ENCODE data around the gene MED8.
"Not testable (repeated sequence)": the region's sequence is repeated elsewhere in the genome, so short reads cannot be mapped to it uniquely, and the experiment has no call there.

Gene MED8

DNA sequence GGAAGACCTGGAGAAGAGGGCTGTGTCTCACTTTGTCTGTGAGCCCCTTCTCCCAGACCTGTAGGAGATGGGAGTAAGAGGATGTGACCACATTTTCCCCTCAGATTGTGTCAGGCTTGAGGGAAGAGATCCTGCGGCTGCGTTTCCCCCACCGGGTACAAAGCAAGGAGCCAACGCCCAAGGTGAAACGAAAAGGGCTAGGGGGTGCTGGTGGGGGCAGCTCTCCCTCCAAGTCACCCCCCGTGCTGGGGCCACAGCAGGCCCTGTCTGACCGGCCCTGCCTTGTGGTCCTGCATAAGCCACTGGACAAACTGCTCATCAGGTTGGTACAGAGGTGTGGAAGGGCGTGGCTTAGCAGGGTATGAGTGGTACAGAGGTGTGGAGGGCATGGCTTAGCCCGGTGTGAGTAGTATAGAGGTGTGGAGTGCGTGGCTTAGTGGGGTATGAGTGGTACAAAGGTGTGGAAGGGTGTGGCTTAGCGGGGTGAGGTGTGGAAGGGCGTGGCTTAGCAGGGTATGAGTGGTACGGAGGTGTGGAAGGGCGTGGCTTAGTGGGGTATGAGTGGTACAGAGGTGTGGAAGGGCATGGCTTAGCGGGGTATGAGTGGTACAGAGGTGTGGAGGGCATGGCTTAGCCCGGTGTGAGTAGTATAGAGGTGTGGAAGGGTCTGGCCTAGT is 33.5 kb upstream of the MED8 start:
- H3K9ac ChIP-seq (ENCODE audit: low read length in 5 of 5), result no peak overlapping the region
- H3K4me1 ChIP-seq (ENCODE audit: control insufficient read depth in 5 of 5, insufficient read depth in 5 of 5, low read length in 5 of 5), result no peaks in the 10 kb centered on the region
- no peaks in the 10 kb centered on the region for H3K9me3 ChIP-seq (ENCODE audit: control insufficient read depth in 5 of 5, low read length in 5 of 5)
- H3K27ac ChIP-seq (ENCODE audit: low read depth, low read length), result no peak overlapping the region
- H3K27me3 ChIP-seq (ENCODE audit: control insufficient read depth in 5 of 5, insufficient read depth in 4 of 5, low read length in 5 of 5), result no peaks in the 10 kb centered on the region
- H3K4me3 ChIP-seq (ENCODE audit: low read depth in 1 of 5, low read length in 5 of 5), result no peak overlapping the region
- H3K36me3 ChIP-seq (ENCODE audit: control insufficient read depth in 5 of 5, insufficient read depth in 5 of 5, low read length in 5 of 5), result peaks cover 6 to 99% (median 98%) of the 10 kb centered on the region in 5 donors

DNA sequence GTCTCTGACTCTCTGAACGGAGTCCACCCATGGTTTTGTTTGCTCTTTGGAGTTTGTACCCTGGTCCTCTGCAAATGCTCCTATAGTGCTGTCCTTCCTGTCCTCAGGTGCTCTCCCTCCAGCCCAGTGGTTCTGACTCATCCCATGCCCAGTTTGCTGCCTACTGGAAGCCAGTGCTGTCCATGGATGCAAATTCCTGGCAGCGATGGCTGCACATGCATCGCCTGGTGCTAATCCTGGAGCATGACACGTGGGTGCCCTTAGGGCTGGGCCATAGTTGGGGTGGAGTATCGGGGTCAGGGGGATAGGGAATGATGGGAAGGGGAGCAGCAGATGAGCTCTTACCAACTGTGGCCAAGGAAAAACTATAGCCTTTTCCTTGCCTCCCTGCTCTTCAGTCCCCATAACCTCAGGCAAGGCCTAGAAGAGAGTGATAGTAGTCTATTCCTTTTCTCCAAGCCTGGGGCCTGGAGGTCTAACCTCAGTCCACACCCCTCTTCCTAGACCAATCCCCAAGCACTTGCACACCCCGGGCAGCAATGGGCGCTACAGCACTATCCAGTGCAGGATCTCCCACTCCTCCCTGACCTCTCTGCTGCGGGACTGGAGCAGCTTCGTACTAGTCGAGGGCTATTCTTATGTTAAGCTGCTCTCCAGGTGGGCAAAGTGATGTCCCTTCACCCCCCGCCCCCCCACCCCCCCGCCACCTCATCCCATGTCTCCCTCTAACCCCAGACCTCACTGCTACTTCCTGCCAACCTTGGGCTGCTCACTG is 32.6 kb upstream of the MED8 start:
- H3K9ac ChIP-seq (ENCODE audit: low read length in 5 of 5), result no peak overlapping the region
- H3K4me1 ChIP-seq (ENCODE audit: control insufficient read depth in 5 of 5, insufficient read depth in 5 of 5, low read length in 5 of 5), result no peaks in the 10 kb centered on the region

DNA sequence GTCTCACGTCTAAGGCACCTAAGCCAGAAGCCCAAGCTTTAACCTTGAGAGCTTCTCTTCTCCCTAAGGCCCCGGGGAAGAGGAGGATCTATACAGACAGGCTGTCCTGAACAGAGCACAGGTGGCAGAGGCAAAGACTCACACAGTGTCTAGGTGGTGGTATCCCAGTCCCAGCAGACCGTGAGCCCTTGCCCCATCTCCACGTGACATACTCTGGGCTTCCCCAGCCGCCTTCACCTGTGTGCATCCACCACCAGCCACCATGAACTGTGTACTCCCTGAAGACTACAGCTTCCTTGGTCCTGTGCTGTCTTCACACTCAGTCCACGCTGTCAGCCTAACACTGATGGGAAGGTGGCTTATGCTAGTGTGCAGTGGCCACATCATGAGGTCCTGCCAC is 31.8 kb upstream of the MED8 start:
- H3K27me3 ChIP-seq (ENCODE audit: control insufficient read depth in 5 of 5, insufficient read depth in 4 of 5, low read length in 5 of 5), result no peaks in the 10 kb centered on the region
- H3K9me3 ChIP-seq (ENCODE audit: control insufficient read depth in 5 of 5, low read length in 5 of 5), result no peaks in the 10 kb centered on the region
- H3K36me3 ChIP-seq (ENCODE audit: control insufficient read depth in 5 of 5, insufficient read depth in 5 of 5, low read length in 5 of 5), result peaks cover 23 to 99% (median 98%) of the 10 kb centered on the region in 5 donors
- no peaks in the 10 kb centered on the region for H3K4me1 ChIP-seq (ENCODE audit: control insufficient read depth in 5 of 5, insufficient read depth in 5 of 5, low read length in 5 of 5)
- no peak overlapping the region for H3K27ac ChIP-seq (ENCODE audit: low read depth, low read length)
- no peak overlapping the region for H3K4me3 ChIP-seq (ENCODE audit: low read depth in 1 of 5, low read length in 5 of 5)
- no peak overlapping the region for H3K9ac ChIP-seq (ENCODE audit: low read length in 5 of 5)

More for the DNA sequence above, 32.6 kb upstream of the MED8 start:
- no peaks in the 10 kb centered on the region for H3K27me3 ChIP-seq (ENCODE audit: control insufficient read depth in 5 of 5, insufficient read depth in 4 of 5, low read length in 5 of 5)
- H3K9me3 ChIP-seq (ENCODE audit: control insufficient read depth in 5 of 5, low read length in 5 of 5), result no peaks in the 10 kb centered on the region
- peaks cover 16 to 99% (median 98%) of the 10 kb centered on the region in 5 donors for H3K36me3 ChIP-seq (ENCODE audit: control insufficient read depth in 5 of 5, insufficient read depth in 5 of 5, low read length in 5 of 5)
- no peak overlapping the region for H3K4me3 ChIP-seq (ENCODE audit: low read depth in 1 of 5, low read length in 5 of 5)
- H3K27ac ChIP-seq (ENCODE audit: low read depth, low read length), result no peak overlapping the region

DNA sequence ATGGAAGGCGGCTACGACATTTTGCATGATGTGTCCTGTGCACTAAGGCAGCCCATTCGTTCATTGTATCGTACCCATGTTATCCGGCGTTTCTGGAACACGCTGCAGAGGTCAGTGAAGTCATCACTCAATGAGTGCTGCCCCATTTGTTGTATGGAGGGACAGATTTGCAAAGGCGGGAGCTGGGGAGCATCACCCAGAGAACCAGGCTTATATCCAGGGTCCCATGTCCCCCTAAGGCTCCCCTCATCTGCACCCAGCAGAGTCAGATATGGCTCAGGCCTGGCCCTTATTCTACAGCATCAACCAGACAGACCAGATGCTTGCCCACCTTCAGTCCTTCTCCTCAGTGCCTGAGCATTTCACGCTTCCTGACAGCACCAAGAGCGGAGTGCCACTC is 31.3 kb upstream of the MED8 start:
- Histone ChIP-seq H3K27ac (ENCODE audit: low read depth, low read length) (no peak overlapping the region), H3K36me3 (ENCODE audit: control insufficient read depth in 5 of 5, insufficient read depth in 5 of 5, low read length in 5 of 5) (peaks cover 23 to 99% (median 98%) of the 10 kb centered on the region in 5 donors)

DNA sequence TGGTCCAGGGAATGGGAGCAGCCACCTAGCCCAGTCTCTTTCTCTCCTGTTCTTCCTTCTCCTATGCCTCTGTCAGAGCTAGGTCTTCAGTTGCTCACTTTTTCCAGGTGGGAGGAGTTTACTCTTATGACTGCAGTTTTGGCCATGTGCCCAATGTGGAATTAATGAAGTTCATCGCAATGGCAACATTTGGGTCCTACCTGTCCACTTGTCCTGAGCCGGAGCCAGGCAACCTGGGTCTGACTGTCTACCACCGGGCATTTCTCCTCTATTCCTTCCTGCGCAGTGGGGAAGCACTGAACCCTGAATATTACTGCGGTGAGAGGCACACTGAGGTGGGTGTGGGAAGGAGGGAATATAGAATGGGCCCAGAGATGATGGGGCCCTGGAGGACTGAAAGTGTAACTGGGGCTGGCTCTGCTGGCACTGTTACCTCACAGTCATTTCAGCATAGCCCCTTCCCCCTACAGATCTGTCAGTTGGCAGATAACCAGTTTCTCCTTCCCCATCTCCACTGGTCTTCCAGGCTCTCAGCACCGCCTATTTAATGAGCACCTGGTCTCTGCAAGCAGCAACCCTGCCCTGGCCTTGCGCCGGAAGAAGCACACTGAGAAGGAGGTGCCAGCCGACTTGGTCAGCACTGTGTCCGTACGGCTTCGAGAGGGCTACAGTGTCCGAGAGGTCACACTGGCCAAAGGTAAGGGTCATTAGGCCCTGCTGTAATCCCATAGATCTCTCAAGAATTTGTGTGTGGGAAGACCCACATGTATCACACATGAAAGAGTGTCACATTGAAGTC is 30.2 kb upstream of the MED8 start:
- Histone ChIP-seq H3K9ac (ENCODE audit: low read length in 5 of 5) (no peak overlapping the region), H3K4me1 (ENCODE audit: control insufficient read depth in 5 of 5, insufficient read depth in 5 of 5, low read length in 5 of 5) (peaks cover 0 to 6% (median 0%) of the 10 kb centered on the region in 5 donors), H3K36me3 (ENCODE audit: control insufficient read depth in 5 of 5, insufficient read depth in 5 of 5, low read length in 5 of 5) (peaks cover 23 to 99% (median 95%) of the 10 kb centered on the region in 5 donors), H3K27me3 (ENCODE audit: control insufficient read depth in 5 of 5, insufficient read depth in 4 of 5, low read length in 5 of 5) (no peaks in the 10 kb centered on the region), H3K27ac (ENCODE audit: low read depth, low read length) (no peak overlapping the region), H3K9me3 (ENCODE audit: control insufficient read depth in 5 of 5, low read length in 5 of 5) (no peaks in the 10 kb centered on the region), H3K4me3 (ENCODE audit: low read depth in 1 of 5, low read length in 5 of 5) (no peak overlapping the region)

More for the DNA sequence above, 31.3 kb upstream of the MED8 start:
- H3K9me3 ChIP-seq (ENCODE audit: control insufficient read depth in 5 of 5, low read length in 5 of 5), result no peaks in the 10 kb centered on the region
- no peaks in the 10 kb centered on the region for H3K27me3 ChIP-seq (ENCODE audit: control insufficient read depth in 5 of 5, insufficient read depth in 4 of 5, low read length in 5 of 5)
- peaks cover 0 to 3% (median 0%) of the 10 kb centered on the region in 5 donors for H3K4me1 ChIP-seq (ENCODE audit: control insufficient read depth in 5 of 5, insufficient read depth in 5 of 5, low read length in 5 of 5)
- H3K9ac ChIP-seq (ENCODE audit: low read length in 5 of 5), result no peak overlapping the region
- no peak overlapping the region for H3K4me3 ChIP-seq (ENCODE audit: low read depth in 1 of 5, low read length in 5 of 5)

DNA sequence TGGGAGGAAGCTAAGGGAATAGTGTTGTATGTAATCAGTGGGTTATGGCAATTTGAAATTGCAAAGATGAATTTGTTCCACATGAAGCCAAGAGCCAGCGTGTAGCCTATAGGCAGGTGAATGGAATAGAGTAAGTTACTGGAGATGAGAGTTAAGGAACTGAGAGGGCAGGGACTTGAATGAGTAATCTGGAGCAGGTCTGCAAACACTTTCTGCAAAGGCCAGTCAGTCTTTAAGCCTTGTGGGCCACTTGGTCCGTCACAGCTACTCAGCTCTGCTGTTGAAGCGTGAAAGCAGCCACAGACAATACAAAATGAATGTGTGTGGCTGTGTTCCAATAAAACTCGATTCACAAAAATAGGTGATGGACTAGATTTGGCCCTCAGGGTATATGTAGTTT is 29.3 kb upstream of the MED8 start:
- no peak overlapping the region for H3K9ac ChIP-seq (ENCODE audit: low read length in 5 of 5)
- H3K36me3 ChIP-seq (ENCODE audit: control insufficient read depth in 5 of 5, insufficient read depth in 5 of 5, low read length in 5 of 5), result peaks cover 23 to 90% (median 85%) of the 10 kb centered on the region in 5 donors
- H3K4me1 ChIP-seq (ENCODE audit: control insufficient read depth in 5 of 5, insufficient read depth in 5 of 5, low read length in 5 of 5), result peaks cover 0 to 6% (median 0%) of the 10 kb centered on the region in 5 donors
- H3K27me3 ChIP-seq (ENCODE audit: control insufficient read depth in 5 of 5, insufficient read depth in 4 of 5, low read length in 5 of 5), result no peaks in the 10 kb centered on the region
- no peak overlapping the region for H3K4me3 ChIP-seq (ENCODE audit: low read depth in 1 of 5, low read length in 5 of 5)
- no peak overlapping the region for H3K27ac ChIP-seq (ENCODE audit: low read depth, low read length)
- H3K9me3 ChIP-seq (ENCODE audit: control insufficient read depth in 5 of 5, low read length in 5 of 5), result no peaks in the 10 kb centered on the region

DNA sequence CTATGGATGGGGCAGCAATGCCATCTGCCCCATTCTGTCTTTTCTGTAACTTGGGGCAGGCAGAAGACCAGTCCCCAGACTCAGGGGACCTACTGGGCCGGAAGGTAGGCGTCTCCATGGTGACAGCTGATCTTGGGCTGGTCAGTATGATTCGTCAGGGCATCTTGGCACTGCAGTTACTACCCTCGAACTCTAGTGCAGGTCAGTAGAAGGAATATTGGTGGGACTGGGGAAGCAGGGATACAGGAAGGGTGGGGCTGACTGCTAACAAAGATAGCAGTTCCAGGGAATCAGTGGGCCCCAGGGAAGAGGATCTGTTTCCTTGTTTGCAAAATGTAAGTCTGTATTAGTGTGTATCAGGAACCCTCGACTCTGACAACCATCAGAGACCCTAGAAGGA is 26.3 kb upstream of the MED8 start:
- Histone ChIP-seq H3K9ac (ENCODE audit: low read length in 5 of 5) (no peak overlapping the region), H3K4me3 (ENCODE audit: low read depth in 1 of 5, low read length in 5 of 5) (no peak overlapping the region), H3K27ac (ENCODE audit: low read depth, low read length) (no peak overlapping the region), H3K4me1 (ENCODE audit: control insufficient read depth in 5 of 5, insufficient read depth in 5 of 5, low read length in 5 of 5) (peaks cover 0 to 6% (median 0%) of the 10 kb centered on the region in 5 donors), H3K36me3 (ENCODE audit: control insufficient read depth in 5 of 5, insufficient read depth in 5 of 5, low read length in 5 of 5) (peaks cover 23 to 72% (median 62%) of the 10 kb centered on the region in 5 donors), H3K9me3 (ENCODE audit: control insufficient read depth in 5 of 5, low read length in 5 of 5) (no peaks in the 10 kb centered on the region), H3K27me3 (ENCODE audit: control insufficient read depth in 5 of 5, insufficient read depth in 4 of 5, low read length in 5 of 5) (no peaks in the 10 kb centered on the region)

DNA sequence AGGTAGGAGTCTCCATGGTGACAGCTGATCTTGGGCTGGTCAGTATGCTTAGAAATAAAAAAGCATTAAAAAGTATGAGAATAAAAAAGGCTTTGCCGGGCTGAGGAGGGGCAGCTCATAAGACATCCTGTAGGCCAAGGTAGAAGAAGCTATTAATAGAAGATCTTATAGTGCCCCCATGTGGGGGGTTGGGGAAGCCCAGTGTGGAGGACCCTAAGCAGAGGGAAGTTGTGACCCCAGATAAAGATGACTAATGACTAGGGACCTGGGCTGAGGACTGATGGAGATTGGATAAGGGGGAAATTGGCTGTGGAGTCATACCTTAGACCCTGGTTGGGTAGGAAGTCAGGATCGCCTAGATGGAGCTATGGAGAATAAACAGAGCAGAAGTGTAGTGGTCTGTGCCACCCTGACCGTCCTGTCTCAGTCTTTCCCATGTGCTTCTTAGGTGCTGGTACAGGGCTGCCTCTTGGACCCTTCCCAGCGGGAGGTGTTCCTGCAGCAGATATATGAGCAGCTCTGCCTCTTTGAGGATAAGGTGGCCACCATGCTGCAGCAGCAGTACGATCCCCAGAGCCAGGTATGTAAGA is 25.1 kb upstream of the MED8 start:
- Histone ChIP-seq H3K27me3 (ENCODE audit: control insufficient read depth in 5 of 5, insufficient read depth in 4 of 5, low read length in 5 of 5) (no peaks in the 10 kb centered on the region), H3K9ac (ENCODE audit: low read length in 5 of 5) (no peak overlapping the region), H3K36me3 (ENCODE audit: control insufficient read depth in 5 of 5, insufficient read depth in 5 of 5, low read length in 5 of 5) (peaks cover 21 to 61% (median 51%) of the 10 kb centered on the region in 5 donors), H3K27ac (ENCODE audit: low read depth, low read length) (no peak overlapping the region), H3K9me3 (ENCODE audit: control insufficient read depth in 5 of 5, low read length in 5 of 5) (no peaks in the 10 kb centered on the region), H3K4me1 (ENCODE audit: control insufficient read depth in 5 of 5, insufficient read depth in 5 of 5, low read length in 5 of 5) (peaks cover 0 to 6% (median 0%) of the 10 kb centered on the region in 5 donors), H3K4me3 (ENCODE audit: low read depth in 1 of 5, low read length in 5 of 5) (no peak overlapping the region)

DNA sequence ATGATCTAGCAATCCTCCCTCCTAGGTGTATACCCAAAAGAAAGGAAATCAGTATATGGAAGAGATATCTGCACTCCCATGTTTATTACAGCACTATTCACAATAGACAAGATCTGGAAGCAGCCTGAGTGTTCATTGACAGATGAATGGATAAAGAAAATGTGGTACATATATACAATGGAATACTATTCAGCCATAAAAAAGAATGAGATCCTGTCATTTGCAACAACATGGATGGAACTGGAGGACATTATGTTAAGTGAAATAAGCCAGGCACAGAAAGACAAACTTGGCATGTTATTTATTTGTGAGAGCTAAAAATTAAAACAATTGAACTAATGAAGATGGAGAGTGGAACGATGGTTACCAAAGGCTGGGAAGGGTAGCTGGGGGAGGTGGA is 23.8 kb upstream of the MED8 start:
- not testable (repeated sequence) for H3K27ac ChIP-seq (ENCODE audit: low read depth, low read length); H3K9ac ChIP-seq (ENCODE audit: low read length in 5 of 5); H3K27me3 ChIP-seq (ENCODE audit: control insufficient read depth in 5 of 5, insufficient read depth in 4 of 5, low read length in 5 of 5); H3K4me3 ChIP-seq (ENCODE audit: low read depth in 1 of 5, low read length in 5 of 5); H3K9me3 ChIP-seq (ENCODE audit: control insufficient read depth in 5 of 5, low read length in 5 of 5); H3K4me1 ChIP-seq (ENCODE audit: control insufficient read depth in 5 of 5, insufficient read depth in 5 of 5, low read length in 5 of 5)
- H3K36me3 ChIP-seq (ENCODE audit: control insufficient read depth in 5 of 5, insufficient read depth in 5 of 5, low read length in 5 of 5), result peaks cover 25 to 58% (median 47%) of the 10 kb centered on the region in 5 donors
